Omental fat pad (tissue), 4 donors: Measurements from ENCODE around the gene FICD. TPM values are rescaled to one million over a fixed set of nuclear protein-coding genes. Genes with fewer than 3 reads are reported as not detected.

Experiments
- ATAC-seq: fragments of 150-250 bp; one replicate; pipeline ENCODE4 v1.9.1; 2016; ENCODE audit warnings: mild to moderate bottlenecking, moderate library complexity; ENCODE audit not compliant: low FRiP score
- DNase-seq: peaks from one replicate; pipeline ENCODE4 v3.0.0-alpha.2; 2019; ENCODE audit warnings: low spot score
- CTCF ChIP-seq, 3 donors: fragments of 450-650 bp; IDR thresholded peaks; one replicate each; pipeline ENCODE4 v1.5.1; 2016 to 2017; ENCODE audit warnings: antibody characterized with exemption in 3 of 3, mild to moderate bottlenecking in 3 of 3, moderate library complexity in 2 of 3
- total RNA-seq, 4 donors: library from RNA; depleted of rRNA; stranded (reverse); fragments of >200 nt; gene quantifications; one replicate each; pipeline ENCODE4 v1.1.0, GENCODE V29; 2016

The FICD gene
- total RNA-seq, 4 donors from 2014 or later: 6.6 to 10.6 (median 9.5) TPM

DNA sequence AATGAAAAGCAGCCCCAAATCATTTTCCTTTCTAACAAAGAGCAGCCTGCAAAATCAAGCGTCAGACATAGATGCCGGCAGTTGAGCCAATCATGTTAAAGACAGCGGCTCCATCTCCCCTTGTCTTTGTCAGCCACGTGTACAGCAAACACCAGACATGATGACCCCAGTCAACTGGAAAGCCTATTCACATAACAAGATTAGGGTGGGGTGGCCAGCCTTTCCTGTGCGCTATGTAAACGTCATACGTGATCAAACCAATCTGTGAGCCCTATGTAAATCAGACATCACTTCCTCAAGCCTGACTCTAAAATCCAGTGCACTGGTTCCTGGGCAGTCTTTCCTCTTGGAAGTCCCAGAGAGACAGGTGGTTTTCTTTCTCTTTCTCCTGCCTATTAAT is 9.9 kb upstream of the FICD start:
- TF ChIP-seq CTCF (IDR thresholded peaks at IDR 0.05): no peak
- ATAC-seq (no peak), DNase-seq (no peak)

DNA sequence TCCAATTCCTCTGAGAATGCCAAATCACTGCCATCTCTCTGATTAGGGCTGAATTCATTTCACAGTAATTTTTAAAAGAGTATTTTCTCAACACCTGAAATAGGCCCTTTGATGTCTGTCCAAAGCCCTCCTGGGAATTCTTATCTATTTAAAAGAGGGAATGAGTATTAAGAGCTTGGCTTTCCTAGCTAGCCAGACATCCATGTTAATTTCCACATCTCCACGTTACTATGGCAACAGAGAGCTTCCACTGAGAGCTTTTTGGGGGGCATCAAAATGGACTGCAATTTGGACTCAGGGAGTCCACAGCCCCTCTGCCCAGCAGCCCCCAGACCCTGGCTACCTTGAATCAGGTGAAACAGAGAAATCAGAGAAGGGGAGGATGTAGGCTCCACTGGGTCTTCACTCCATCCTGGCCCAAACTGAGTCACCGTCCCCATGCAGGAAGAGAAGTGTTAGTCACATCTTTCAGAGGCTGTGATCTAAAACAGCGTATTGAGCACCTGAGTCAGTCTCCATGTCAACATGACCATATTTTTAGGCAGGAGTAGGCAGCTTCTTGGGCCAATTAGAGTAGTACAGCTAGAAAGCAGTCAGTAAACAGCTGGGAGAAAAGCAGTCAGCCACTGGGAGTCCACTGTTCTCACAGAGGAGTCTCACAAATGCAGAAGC is 7.0 kb upstream of the FICD start:
- ATAC-seq (no peak), DNase-seq (no peak)
- no peak for TF ChIP-seq CTCF (IDR thresholded peaks at IDR 0.05)

DNA sequence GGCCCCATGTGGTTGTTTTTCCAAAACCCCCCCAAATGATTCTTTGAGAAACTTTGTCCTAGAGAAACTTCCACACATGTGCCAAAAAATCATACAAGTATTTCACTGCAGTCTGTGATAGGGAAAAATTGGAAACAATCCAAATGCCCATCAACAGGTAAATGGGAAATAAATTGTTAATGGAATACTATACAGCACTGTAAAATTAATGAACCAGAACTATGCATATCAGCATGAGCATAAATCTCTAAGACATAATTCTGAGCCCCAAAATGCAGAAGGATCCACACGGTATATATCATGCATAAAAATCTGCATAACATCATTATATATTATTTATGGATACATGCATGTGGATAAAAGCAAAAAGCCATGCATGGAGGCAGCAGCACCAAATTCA is 5.3 kb upstream of the FICD start:
- no peak for ATAC-seq
- no peak for TF ChIP-seq CTCF (IDR thresholded peaks at IDR 0.05)
- DNase-seq: no peak

DNA sequence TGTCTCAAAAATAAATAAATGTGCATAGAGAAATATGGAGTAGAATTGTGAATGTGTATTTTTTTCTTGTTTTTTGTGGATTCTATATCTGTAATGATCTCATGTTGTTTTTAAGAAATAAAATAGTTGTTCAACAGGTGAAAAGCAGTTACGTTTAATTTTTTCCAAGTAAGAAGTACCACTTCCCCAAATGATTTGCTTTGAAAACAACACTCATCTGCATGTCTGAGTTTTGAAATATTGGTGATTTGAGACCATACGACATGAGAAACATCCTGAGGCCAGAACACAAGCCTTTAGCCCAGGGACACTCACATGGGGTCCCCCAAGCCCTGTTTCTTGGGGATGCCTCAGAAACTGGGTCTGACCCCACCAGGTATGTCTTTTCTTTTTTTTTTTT is 4.2 kb upstream of the FICD start:
- no peak for DNase-seq
- no peak for TF ChIP-seq CTCF (IDR thresholded peaks at IDR 0.05)
- no peak for ATAC-seq

- DNase-seq (peak; percentile 55), ATAC-seq (no peak)
- TF ChIP-seq CTCF (IDR thresholded peaks at IDR 0.05): peak in 2 of 3 donors; percentile 53 to 83
Observed at GRCh38 chr12:108511633-108512540, 3.2 kb upstream of the FICD start.

DNA sequence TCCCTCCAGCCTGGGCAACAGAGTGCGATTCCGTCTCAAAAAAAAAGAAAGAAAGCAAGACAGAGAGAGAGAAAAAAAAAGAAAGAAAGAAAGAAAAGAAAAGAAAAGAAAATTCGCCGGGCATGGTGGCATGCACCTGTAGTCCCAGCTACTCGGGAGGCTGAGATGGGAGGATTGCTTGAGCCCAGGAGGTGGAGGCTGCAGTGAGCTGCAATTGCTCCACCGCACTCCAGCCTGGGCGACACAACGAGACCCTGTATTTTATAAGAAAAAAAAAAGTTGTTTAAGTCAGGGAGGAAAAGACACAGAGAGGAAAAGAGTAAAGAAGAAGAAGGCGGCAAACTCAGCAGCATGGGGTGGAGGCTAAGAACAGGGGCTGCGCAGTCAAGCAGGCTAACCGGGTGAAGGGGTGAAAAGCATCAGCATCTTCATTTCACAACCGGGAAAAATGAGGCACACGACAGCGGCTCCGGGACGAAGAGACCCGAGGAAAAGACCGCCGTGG is 557 bp upstream of the FICD start:
- no peak for TF ChIP-seq CTCF (IDR thresholded peaks at IDR 0.05)
- no peak for DNase-seq
- ATAC-seq: peak; percentile 3
